CD4-positive, alpha-beta T cell treated with Interleukin-6 for 4 hours (primary cell): Measurements from ENCODE around the gene HFE.
"Not testable (repeated sequence)": the region's sequence is repeated elsewhere in the genome, so short reads cannot be mapped to it uniquely, and the experiment has no call there.

Experiments
- DNase-seq: peaks from one replicate; pipeline ENCODE4 v3.0.0-alpha.2; 2020; ENCODE audit warnings: mixed read lengths

Gene HFE

DNA sequence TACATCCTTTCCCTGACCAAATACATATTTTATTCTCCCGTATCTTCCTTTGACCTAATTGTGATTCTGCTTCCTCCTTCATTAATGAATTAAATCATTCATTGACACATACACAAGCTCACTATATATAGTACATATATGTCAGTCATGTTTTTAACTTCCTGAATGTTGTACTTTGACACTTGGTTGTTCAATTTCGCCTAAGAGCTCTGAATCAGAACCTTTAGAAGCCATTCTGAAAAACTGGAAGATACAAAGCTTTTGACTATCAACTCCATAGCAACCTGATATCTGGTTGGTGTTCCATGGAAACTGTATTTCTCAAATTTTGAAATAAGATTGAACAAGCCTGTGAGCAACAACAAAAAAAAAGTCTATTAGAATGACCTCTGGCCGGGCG, 27.3 kb upstream of the HFE start:
- no peak for DNase-seq

DNA sequence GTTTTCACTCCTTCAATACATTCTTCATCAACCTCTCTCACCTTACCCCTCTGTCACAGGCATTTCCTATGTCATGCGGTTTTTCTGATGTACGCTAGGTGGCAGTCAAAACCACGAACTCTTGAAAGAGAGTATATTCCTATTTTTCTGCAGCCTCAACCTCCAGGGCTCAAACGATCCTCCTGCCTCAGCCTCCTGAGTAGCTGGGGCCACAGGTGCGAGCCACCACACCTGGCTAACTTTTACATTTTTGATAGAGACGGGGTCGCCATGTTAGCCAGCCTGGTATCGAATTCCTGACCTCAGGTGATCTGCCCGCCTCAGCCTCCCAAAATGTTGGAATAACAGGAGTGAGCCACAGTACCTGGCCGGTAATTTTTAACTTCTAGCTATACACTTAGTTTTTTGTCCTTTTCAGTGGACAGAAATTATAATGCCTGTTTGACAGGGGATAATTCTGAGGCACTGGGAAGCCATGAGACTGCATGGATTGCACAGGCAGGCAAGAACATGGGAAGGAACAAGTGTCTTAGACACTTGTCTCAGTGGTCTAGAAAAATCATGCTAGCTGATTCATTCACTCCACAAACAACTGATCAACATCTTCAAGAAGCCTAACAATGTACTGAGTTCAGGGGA, 22.5 kb upstream of the HFE start:
- DNase-seq: peak; percentile 56

DNA sequence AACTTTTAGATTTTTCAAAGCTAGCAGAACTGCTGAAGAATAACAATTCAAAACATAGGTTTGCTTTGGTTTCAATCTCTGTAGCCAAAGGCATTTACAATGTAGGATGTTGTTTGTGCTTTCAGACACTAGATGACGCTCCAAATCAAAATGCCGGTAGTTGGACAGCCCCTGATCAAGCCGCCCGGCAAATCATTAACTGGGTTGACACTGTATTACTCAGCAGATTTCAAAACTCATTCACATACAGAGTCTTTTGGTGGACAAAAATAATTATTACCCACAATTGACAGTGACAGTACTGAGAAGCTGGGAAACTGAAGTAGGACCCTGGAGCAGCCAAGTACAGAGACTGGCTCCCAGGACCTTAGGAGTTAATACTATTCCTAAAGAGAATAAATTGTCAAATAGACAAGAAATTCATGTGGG, 21.3 kb upstream of the HFE start:
- peak; percentile 60 for DNase-seq

DNA sequence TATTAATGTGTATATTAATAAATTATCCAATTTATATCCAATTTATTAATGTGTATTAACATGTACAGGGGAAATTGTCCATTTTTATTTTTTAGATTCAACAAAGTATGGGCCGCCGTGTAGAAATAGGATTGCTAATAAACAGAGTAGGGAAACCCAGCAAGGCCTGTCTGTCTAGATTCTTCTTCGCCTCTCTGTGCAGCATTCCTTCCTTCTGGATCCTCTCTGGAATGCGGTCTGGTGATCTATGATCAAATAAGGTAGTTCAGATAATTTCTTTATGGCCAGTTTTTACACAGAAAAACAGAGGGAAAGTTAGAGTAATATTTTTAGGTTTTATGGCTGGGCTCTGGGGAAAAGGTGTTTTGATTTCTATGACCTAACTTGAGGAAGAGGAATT, 19.9 kb upstream of the HFE start:
- no peak for DNase-seq

DNA sequence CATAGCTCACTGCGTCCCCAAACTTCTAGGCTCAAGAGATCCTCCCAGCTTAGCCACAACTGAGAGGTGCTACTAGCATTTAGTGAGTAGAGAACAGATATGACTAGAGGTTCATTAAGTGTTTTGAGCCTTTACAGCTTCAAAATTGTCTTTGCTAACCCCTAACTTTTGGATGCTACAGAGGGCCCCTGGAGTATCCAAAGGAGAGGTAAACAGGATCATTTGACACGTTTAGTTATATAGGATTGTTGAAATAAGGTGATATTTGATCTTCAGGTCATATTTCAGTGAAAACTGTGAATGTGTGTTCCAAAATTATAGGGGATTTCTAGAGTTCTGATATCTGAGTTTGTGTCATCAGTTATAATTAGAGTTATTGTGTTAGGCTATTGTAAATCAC, 19.2 kb upstream of the HFE start:
- no peak for DNase-seq

DNA sequence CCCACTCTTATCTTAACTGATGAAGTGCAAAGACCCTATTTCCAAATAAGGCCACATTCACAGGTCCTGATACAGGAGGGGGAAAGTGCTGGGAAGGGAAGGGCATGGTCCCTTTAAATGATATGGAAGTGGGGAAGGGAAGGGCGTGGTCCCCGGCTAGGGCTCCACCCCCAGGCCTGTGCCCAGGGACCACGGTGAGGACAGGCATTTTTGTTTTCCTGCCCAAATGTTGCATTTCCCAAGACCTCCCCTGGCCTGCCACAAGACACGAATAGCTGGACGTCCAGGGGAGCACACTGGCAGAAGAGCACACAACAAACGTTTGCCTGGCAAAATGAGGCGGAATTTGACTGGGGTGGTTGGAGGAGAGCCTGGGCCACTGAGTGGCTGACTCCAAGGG, 16.1 kb upstream of the HFE start:
- no peak for DNase-seq

DNA sequence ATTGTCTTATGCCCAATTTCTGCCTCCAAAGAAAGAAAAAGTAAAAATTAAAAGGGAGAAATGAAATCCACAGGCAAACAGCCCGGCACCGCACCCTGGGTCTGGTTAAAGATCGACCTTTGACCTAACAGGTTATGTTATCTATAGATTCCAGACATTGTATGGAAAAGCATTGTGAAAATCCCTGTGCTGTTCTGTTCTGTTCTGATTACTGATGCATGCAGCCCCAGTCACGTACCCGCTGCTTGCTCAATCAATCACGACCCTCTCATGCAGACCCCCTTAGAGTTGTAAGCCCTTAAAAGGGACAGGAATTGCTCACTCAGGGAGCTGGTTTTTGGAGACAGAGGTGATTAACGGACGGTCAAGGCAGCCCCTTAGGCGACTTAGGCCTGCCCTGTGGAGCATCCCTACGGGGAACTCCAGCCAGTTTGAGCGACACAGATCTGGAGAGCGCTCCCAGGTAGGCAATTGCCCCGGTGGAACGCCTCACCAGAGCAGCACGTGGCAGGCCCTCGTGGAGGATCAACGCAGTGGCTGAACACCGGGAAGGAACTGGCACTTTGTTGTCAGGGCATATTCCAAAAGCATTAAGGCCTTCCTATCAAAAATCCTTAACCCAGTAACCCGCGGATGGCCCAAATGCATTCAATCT, 12.0 kb upstream of the HFE start:
- no peak for DNase-seq

DNA sequence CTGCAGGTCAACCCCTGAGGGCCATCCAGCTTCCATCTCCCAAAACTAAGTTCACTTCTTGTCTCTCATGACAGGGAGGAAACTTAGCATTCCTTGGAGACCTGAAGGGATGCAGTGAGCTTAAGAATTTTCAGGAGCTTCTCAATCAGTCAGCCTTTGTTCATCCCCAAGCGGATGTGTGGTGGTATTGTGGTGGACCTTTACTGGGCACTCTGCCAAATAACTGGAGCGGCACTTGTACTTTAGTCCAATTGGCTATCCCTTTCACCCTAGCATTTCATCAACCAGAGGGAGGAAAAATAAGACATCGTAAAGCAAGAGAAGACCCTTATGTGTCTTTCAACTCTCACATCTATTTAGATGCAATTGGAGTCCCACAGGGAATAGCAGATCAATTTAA, 9.2 kb upstream of the HFE start:
- not testable (repeated sequence) for DNase-seq

DNA sequence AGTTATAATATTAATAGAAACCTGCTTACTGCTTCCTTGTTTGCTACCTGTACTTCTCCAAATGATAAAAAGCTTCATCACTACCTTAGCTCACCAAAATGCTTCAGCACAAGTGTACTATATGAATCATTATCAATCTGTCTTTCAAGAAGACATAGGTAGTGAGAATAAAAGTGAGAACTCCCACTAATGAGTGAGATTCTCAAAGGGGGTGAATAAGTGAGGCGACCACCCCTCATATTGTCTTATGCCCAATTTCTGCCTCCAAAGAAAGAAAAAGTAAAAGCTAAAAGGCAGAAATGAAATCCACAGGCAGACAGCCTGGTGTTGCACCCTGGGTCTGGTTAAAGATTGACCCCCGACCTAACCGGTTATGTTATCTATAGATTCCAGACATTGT, 6.1 kb upstream of the HFE start:
- not testable (repeated sequence) for DNase-seq

DNA sequence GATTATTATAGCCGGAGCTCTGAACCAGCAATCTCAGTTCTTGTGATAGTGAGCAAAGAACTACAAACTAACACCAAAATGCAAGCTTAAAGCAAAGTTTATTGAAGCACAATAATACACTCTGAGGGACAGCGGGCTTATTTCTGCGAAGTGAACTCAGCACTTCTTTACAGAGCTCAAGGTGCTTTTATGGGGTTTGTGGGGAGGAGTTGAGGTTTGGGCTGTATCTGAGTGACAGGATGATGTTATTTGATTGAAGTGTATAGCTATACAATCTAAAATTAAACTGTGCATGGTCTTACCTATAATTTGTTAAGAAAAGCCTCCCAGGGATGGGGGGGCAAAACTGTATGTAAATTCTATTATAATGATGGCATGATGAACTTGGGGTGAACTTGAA, 1.0 kb upstream of the HFE start:
- DNase-seq: peak; percentile 59

DNA sequence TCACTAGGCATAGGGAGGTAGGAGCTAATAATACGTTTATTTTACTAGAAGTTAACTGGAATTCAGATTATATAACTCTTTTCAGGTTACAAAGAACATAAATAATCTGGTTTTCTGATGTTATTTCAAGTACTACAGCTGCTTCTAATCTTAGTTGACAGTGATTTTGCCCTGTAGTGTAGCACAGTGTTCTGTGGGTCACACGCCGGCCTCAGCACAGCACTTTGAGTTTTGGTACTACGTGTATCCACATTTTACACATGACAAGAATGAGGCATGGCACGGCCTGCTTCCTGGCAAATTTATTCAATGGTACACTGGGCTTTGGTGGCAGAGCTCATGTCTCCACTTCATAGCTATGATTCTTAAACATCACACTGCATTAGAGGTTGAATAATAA, 1.1 kb downstream of the HFE start:
- no peak for DNase-seq

DNA sequence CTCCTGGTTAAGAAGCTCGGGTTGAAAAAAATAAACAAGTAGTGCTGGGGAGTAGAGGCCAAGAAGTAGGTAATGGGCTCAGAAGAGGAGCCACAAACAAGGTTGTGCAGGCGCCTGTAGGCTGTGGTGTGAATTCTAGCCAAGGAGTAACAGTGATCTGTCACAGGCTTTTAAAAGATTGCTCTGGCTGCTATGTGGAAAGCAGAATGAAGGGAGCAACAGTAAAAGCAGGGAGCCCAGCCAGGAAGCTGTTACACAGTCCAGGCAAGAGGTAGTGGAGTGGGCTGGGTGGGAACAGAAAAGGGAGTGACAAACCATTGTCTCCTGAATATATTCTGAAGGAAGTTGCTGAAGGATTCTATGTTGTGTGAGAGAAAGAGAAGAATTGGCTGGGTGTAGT, 2.0 kb downstream of the HFE start:
- DNase-seq: no peak

DNA sequence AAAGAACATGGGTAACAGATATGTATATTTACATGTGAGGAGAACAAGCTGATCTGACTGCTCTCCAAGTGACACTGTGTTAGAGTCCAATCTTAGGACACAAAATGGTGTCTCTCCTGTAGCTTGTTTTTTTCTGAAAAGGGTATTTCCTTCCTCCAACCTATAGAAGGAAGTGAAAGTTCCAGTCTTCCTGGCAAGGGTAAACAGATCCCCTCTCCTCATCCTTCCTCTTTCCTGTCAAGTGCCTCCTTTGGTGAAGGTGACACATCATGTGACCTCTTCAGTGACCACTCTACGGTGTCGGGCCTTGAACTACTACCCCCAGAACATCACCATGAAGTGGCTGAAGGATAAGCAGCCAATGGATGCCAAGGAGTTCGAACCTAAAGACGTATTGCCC, 5.2 kb downstream of the HFE start:
- no peak for DNase-seq

DNA sequence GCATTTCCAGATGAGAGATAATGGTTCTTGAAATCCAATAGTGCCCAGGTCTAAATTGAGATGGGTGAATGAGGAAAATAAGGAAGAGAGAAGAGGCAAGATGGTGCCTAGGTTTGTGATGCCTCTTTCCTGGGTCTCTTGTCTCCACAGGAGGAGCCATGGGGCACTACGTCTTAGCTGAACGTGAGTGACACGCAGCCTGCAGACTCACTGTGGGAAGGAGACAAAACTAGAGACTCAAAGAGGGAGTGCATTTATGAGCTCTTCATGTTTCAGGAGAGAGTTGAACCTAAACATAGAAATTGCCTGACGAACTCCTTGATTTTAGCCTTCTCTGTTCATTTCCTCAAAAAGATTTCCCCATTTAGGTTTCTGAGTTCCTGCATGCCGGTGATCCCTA, 6.8 kb downstream of the HFE start:
- no peak for DNase-seq

DNA sequence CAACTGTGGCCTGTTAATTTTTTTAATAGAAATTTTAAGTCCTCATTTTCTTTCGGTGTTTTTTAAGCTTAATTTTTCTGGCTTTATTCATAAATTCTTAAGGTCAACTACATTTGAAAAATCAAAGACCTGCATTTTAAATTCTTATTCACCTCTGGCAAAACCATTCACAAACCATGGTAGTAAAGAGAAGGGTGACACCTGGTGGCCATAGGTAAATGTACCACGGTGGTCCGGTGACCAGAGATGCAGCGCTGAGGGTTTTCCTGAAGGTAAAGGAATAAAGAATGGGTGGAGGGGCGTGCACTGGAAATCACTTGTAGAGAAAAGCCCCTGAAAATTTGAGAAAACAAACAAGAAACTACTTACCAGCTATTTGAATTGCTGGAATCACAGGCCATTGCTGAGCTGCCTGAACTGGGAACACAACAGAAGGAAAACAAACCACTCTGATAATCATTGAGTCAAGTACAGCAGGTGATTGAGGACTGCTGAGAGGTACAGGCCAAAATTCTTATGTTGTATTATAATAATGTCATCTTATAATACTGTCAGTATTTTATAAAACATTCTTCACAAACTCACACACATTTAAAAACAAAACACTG, 10.1 kb downstream of the HFE start:
- peak; percentile 75 for DNase-seq

DNA sequence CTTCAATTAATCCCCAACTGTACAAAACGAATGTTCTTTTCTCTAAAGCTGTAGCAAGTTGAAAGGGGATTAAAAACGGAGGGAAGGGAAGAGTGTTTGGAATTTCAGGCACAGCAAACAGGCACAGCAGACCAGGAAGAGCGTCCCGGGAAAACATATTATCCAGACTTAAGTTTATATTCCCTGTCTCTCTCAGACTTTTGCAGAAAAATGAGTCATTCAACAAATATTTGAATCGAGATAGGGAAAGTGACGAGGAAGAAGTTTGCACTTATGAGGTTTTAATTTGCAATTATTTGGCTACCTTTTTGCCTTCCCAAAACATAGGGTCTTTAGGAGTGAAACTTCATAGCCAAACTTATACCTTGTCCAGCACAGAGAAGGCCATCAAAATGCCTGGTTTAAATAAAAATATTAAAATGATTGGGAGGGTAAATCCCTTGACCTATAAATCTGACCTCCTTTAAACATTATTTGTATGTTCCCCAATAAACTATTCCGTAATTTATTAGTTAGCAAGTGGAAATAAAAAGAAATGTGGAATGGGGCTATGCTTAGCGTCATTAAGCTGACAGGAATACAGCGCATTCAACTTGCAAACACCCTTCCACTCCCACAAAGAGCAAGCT, 16.0 kb downstream of the HFE start:
- no peak for DNase-seq

DNA sequence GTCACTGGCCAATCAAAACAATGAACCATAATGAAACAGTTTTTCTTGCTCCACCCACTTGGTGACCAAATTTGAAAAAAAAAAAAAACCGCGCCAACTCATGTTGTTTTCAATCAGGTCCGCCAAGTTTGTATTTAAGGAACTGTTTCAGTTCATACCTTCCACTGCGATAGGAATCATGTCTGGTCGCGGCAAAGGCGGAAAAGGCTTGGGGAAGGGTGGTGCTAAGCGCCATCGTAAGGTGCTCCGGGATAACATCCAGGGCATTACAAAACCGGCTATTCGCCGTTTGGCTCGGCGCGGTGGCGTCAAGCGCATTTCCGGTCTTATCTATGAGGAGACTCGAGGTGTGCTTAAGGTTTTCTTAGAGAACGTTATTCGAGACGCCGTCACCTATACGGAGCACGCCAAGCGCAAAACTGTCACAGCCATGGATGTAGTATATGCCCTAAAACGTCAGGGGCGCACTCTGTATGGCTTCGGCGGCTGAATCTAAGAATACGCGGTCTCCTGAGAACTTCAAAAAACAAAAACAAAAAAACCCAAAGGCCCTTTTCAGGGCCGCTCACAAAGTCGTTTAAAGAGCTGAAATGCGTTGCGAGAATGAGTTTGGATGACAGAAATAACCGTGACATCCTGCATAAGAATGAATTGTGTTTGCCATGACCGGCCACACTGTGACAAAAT, 16.7 kb downstream of the HFE start:
- peak; percentile 91 for DNase-seq

DNA sequence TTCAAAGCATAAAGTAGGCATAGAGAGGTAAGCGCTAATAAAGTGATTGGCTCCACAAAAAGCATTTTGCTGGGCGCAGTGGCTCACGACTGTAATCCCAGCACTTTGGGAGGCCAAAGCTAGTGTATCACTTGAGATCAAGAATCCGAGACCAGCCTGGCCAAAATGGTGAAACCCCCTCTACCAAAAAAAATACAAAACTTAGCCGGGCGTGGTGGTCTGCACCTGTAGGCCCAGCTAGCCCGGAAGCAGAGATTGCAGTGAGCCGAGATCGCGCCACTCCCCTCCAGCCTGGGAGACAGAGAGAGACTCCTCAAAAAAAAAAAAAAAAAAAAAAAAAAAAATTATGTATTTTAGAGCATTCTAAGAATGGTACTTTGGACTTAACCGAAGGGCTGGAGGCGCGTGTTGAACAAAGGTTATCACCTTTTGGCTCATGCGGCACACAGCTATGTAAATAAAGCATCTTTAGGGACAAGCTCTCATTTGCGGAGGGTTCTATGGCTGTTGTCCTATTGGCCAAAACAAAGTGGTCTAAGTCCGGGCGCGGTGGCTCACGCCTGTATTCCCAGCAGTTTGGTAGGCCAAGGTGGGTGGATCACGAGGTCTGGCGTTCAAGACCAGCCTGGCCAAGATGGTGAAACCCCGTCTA, 17.4 kb downstream of the HFE start:
- DNase-seq: no peak

DNA sequence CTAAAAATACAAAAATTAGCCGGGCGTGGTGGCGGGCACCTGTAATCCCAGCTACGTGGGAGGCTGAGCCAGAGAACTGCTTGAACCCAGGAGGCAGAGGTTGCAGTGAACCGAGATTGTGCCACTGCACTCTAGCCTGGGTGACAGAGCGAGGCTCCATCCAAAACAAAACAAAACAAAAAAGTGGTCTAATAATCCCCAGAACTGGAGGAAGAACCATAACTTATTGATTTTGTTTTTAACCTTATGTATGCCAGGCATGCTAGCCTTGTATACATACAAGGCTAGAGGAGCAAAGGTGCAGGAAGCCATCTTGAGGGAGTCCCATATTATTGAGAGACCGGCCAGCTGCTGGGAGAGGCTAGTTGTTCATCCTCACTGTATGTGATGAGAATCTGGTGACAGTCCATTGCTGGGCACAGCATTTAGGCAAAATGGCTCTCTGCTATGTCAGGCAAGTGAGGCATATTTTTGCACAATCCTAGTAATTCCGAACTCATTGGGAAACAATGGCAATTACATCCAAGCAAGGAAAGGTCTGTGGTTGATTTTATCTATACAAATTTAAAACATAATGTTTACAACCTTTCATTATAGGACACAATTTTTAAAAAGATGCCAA, 18.0 kb downstream of the HFE start:
- no peak for DNase-seq

DNA sequence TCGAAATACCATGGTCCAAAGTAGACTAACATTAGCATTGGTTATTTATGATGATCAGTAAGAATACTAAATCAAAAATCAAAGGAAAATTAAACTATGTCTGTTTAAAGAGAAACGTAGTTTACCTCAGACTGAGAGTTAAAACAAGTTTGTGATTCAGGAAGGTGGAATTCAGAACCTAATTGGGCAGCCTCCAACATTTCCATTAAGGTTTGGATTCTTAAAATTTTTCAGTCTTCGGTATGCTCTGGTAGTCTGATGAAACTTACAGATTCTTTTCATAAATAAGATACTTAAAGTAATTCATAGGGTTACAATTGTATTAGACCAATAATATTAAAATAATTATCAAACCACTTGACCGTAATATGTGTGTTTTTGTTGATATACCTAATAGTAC, 18.6 kb downstream of the HFE start:
- DNase-seq: no peak

DNA sequence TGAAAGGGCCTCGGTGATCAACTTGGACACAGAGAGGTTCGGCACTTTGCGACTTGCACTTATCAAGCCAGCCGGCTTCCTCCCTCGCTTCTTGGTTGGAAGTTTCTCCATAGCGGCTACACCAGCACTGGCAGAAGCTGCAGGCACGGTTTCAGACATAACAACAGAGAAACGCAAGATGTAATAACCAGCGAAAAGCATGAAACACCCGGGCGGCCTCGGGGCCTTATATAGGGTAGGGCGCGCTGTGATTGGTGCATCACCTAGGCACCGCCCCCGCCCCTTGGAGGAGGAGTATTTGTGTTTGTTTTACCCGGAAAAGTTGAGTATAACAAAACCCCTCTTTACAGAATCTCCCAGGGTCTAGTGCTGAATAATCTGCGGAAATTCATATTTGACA, 20.7 kb downstream of the HFE start:
- no peak for DNase-seq

DNA sequence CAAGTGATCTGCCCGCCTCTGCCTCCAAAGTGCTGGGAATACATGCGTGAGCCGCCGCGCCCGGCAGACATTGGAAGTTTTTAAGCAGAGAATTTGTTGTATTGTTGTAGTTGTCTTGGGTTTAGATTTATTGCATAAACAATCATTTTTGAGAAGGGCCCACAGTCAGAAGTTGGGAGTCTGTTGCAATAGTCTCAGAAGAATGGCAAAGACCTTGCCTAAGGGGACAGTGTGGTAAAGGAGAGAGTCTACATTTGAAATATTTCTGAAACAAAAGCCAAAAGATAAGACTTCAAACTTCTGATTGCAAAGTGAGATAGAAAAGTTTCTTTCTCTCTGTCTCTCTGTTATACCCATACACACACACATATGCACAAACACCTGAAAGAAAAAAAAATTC, 22.5 kb downstream of the HFE start:
- DNase-seq: no peak

DNA sequence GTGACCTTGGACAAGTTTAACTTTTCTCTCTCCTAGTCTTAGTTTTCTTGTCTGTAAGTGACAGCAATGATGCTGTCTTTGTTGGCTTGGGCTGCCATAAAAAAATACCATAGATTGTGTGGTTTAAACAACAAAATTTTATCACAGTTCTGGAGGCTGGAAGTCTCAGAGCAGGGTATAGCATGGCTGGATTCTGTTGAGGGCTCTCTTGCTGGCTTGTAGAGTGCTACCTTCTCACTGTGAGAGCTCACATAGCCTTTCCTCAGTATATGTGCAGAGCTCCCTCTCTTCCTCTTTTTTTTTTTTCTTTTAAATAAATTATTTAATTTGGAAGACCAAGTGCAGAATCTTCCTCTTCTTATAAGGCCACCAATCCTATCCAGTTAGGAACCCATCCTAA, 26.3 kb downstream of the HFE start:
- no peak for DNase-seq
